Heart left ventricle (tissue), 13 donors: ENCODE results near the gene RFX6.

Experiments
- CTCF ChIP-seq, 12 donors: fragments of 200-600 bp; sonication (generic) in 4 of 12; IDR thresholded peaks; one replicate each; pipeline versions ENCODE4 v1.5.0 to v1.8.0; 2018 to 2022; ENCODE audit warnings: antibody characterized with exemption in 12 of 12, mild to moderate bottlenecking in 5 of 12
- POLR2A ChIP-seq, 2 donors: fragments of 450-650 bp; IDR thresholded peaks; one replicate each; pipeline ENCODE4 v1.6.1; 2017; ENCODE audit warnings: antibody characterized with exemption in 2 of 2, mild to moderate bottlenecking in 2 of 2, moderate library complexity in 2 of 2
- donor health status: ischemic (EF 13 %, LVEDD 7.1; RV severe dilation, severe dysfunction).
- donor health status: DM: no; HTN: yes; CAD: no.
- donor health status: DM: no; HTN: no; CAD: no.
- donor health status: ischemic (EF 25% LVEDD 6.9; RV normal size, moderate dysfunction).
- donor health status: ischemic (EF 25% LVEDD 5.7; RV mildly dilated, moderate dysfunction).
- donor health status: ischemic (EF 35%, LVEDD 5.7; RV mildly dilated, moderate dysfunction).
- donor health status: nonischemic (EF 11% LVEDD 7.7; RV severe dilation, severe dysfunction).
- donor health status: DM: yes; HTN: yes; CAD: no.
- donor health status: PGD.
- donor health status: ischemic (EF 29% LVEDD 5.4; RV normal size, mild dysfunction).
- donor health status: nonischemic (EF 23%, LVEDD 6.1; RV moderate dilation, normal function).

- TF ChIP-seq CTCF (IDR thresholded peaks at IDR 0.05) (no peak), POLR2A (IDR thresholded peaks at IDR 0.05) (no peak)
Measured at GRCh38 chr6:116933485-116933884, 56.4 kb downstream of the RFX6 start.
